Measurements from ENCODE around the gene MYH11.

Gene MYH11

GRCh38 chr16:15803618-15804017 is 53.2 kb downstream of the MYH11 start:
- TF ChIP-seq ZBTB7A (IDR thresholded peaks at IDR 0.05; ENCODE audit: low read depth), result no peak
- no peak for TF ChIP-seq RAD21 (IDR thresholded peaks at IDR 0.05; ENCODE audit: low read depth)
- TF ChIP-seq CREB1 (IDR thresholded peaks at IDR 0.05; ENCODE audit: low read depth), result no peak
- no peak for TF ChIP-seq CEBPB (IDR thresholded peaks at IDR 0.05)
- no peak for TF ChIP-seq USF1 (IDR thresholded peaks at IDR 0.05)
- TF ChIP-seq EGR1 (IDR thresholded peaks at IDR 0.05), result no peak
- TF ChIP-seq EP300 (IDR thresholded peaks at IDR 0.05; ENCODE audit: borderline replicate concordance), result no peak
- no peak for TF ChIP-seq NFIC (IDR thresholded peaks at IDR 0.05)
- TF ChIP-seq REST (IDR thresholded peaks at IDR 0.05; ENCODE audit: low read depth), result no peak
- no peak for TF ChIP-seq MAX (IDR thresholded peaks at IDR 0.05)
- TF ChIP-seq TCF12 (IDR thresholded peaks at IDR 0.05; ENCODE audit: low read depth), result no peak
- TF ChIP-seq TEAD4 (IDR thresholded peaks at IDR 0.05), result no peak
- TF ChIP-seq YY1 (IDR thresholded peaks at IDR 0.05; ENCODE audit: low read depth), result no peak

- no peak for TF ChIP-seq CREB1 (IDR thresholded peaks at IDR 0.05; ENCODE audit: low read depth)
- no peak for TF ChIP-seq TCF12 (IDR thresholded peaks at IDR 0.05; ENCODE audit: low read depth)
Measured at GRCh38 chr16:15799851-15800495, 56.9 kb downstream of the MYH11 start.

- no peak for TF ChIP-seq TEAD4 (IDR thresholded peaks at IDR 0.05)
- TF ChIP-seq YY1 (IDR thresholded peaks at IDR 0.05; ENCODE audit: low read depth), result no peak
- no peak for TF ChIP-seq CEBPB (IDR thresholded peaks at IDR 0.05)
- TF ChIP-seq EP300 (IDR thresholded peaks at IDR 0.05; ENCODE audit: borderline replicate concordance), result no peak
- TF ChIP-seq ZBTB7A (IDR thresholded peaks at IDR 0.05; ENCODE audit: low read depth), result no peak
- TF ChIP-seq MAX (IDR thresholded peaks at IDR 0.05), result no peak
- TF ChIP-seq FOXM1 (IDR thresholded peaks at IDR 0.05; ENCODE audit: borderline replicate concordance, low read depth), result no peak
- no peak for TF ChIP-seq TAF1 (IDR thresholded peaks at IDR 0.05; ENCODE audit: low read depth)
- TF ChIP-seq USF1 (IDR thresholded peaks at IDR 0.05), result no peak
- TF ChIP-seq REST (IDR thresholded peaks at IDR 0.05; ENCODE audit: low read depth), result no peak
- TF ChIP-seq CREB1 (IDR thresholded peaks at IDR 0.05; ENCODE audit: low read depth), result no peak
- TF ChIP-seq RAD21 (IDR thresholded peaks at IDR 0.05; ENCODE audit: low read depth), result no peak
- TF ChIP-seq EGR1 (IDR thresholded peaks at IDR 0.05), result no peak
- TF ChIP-seq TCF12 (IDR thresholded peaks at IDR 0.05; ENCODE audit: low read depth), result no peak
- TF ChIP-seq NFIC (IDR thresholded peaks at IDR 0.05), result no peak
Measured at GRCh38 chr16:15798671-15799070, 58.2 kb downstream of the MYH11 start.

GRCh38 chr16:15796885-15797284 is 59.9 kb downstream of the MYH11 start:
- TF ChIP-seq NFIC (IDR thresholded peaks at IDR 0.05) (no peak), TAF1 (IDR thresholded peaks at IDR 0.05; ENCODE audit: low read depth) (no peak), FOXM1 (IDR thresholded peaks at IDR 0.05; ENCODE audit: borderline replicate concordance, low read depth) (no peak), CEBPB (IDR thresholded peaks at IDR 0.05) (no peak), MAX (IDR thresholded peaks at IDR 0.05) (no peak), EGR1 (IDR thresholded peaks at IDR 0.05) (no peak), TCF12 (IDR thresholded peaks at IDR 0.05; ENCODE audit: low read depth) (no peak), USF1 (IDR thresholded peaks at IDR 0.05) (no peak), CREB1 (IDR thresholded peaks at IDR 0.05; ENCODE audit: low read depth) (no peak), REST (IDR thresholded peaks at IDR 0.05; ENCODE audit: low read depth) (no peak), EP300 (IDR thresholded peaks at IDR 0.05; ENCODE audit: borderline replicate concordance) (no peak)

All from Ishikawa (cell line).